ENCODE results near the gene KIRREL3.

GRCh38 chr11:126546191-126546590 lies 454.4 kb downstream of the KIRREL3 start:
- TF ChIP-seq CTCF (IDR thresholded peaks at IDR 0.05) (no peak), POLR2A (IDR thresholded peaks at IDR 0.05) (no peak)

Measured in testis (tissue), 2 donors.